Skin epidermis (tissue), 12 donors: ENCODE data around the gene RANBP17.
"Not testable (repeated sequence)": the region's sequence is repeated elsewhere in the genome, so short reads cannot be mapped to it uniquely, and the experiment has no call there.

Source experiments
- H3K27ac ChIP-seq, 21 experiments: fragments of 200-600 bp; sonication (generic) in 11 of 21; one replicate each; pipeline ENCODE4 v1.5.0; 2020; ENCODE audit warnings: mild to moderate bottlenecking in 3 of 21, inconsistent platforms in 2 of 21, moderate library complexity in 2 of 21
- H3K4me3 ChIP-seq, 7 experiments: fragments of 200-600 bp; sonication (generic) in 2 of 7; one replicate each; pipeline ENCODE4 v1.5.0; 2020; ENCODE audit warnings: inconsistent platforms in 2 of 7, mild to moderate bottlenecking in 2 of 7, moderate library complexity in 1 of 7

RANBP17 gene

DNA sequence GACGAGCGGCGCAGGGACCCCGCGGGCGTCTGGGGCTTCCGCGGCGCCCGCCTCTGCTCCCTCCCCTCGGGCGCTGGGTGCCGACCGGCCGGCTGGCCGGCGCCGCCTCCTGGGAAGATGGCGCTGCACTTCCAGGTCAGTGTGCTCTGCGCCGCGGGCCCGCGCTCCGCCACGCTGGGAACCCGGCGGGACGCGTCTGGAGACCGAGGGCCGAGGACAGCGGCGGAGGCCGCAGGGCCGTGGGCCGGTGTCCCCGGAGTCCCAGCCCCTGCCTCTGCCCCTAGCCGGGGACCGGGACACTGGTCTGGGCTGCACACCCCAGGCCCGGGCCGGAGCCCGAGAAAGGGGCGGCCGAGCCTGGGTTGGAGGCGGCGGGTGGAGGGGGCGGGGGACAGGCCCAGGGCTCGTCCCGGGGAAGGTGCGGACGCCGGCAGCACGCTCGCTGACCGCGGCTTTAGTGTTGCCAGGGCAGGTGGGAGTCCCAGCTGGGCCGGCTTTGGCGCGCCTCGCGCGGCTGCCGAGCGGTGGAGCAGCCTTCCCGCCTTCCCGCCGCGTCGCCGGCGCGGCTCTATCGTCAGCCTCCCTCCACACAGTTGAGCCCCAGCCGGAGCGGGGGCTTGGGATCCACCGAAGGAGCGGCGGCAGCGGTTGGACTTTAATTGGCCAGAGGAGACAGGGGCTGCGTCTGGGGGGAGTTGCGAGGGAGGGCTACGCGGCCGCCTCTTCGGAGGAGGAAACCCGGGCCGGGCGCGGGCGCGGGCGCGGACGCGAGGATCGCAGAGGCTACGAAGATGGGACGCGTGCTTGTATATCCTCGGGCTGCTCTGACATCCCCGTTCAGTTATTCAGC is at the start of gene RANBP17:
Gene RANBP17 (plus strand): TSS at position 102 of the 850 bp plus-strand sequence.
- peak within 1 kb of the TSS in 6 of 21 experiments; percentile 12 to 66 (median 48) for H3K27ac ChIP-seq

DNA sequence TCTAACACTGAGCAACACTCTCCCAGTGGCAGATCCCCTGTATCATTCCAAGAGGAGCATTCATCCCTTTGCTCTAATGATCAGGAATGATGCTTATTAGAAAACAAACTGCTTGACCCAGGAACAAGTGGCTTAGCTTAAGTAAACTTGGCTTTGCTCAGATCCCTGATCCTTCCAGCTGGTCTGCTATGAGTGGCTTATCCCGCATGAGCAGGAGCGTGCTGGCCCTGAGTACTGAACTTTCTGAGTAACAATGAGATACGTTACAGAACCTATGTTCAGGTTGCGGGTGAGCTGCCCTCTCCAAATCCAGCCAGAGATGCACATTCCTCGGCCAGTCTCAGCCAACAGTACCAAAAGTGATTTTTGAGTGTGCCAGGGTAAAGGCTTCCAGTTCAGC is 48.6 kb upstream of the RANBP17 start:
- Histone ChIP-seq H3K4me3 (no peak overlapping the region), H3K27ac (no peak overlapping the region)

More for the DNA sequence above, at the start of gene RANBP17:
- peak within 1 kb of the TSS; percentile 33 to 48 (median 41) for H3K4me3 ChIP-seq

DNA sequence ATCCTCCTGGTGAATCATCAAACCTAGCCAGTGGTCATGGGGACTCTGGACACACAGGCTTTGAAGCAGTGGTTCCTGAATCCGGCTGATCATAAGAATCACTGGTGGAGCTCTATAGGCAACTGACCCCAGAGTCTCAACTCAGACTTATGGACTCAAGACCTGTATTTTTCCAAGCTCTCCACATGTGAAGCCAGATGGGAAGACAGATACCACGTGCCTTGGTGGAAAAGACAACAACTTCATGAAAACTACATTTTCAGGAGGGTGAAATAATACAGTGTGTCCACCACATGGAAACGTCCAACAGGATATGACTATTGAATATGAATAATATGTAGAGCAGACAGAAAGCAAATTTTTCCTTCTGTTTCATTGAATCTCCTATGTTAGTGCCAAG is 44.6 kb upstream of the RANBP17 start:
- Histone ChIP-seq H3K4me3 (no peak overlapping the region), H3K27ac (no peak overlapping the region)

DNA sequence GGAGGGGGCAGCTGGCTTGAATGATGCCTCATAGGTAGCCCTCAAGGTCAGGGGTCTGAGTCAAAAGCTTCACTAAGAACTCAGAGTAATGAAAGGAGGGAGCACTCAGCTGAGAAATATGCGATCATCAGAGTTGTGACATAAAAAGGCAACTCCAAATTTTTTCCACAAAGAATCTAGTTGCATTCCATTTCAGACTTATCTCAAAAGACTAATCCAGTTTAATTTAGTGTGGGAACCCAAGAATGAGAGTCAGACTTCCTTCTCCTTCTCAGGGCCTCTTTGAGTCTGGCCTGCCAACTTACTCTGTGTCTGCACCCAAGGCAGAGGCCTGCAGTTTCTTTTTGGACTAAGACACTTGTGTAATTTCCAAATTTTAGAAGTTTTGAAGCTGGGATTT is 43.6 kb upstream of the RANBP17 start:
- H3K27ac ChIP-seq: no peak overlapping the region
- no peak overlapping the region for H3K4me3 ChIP-seq

DNA sequence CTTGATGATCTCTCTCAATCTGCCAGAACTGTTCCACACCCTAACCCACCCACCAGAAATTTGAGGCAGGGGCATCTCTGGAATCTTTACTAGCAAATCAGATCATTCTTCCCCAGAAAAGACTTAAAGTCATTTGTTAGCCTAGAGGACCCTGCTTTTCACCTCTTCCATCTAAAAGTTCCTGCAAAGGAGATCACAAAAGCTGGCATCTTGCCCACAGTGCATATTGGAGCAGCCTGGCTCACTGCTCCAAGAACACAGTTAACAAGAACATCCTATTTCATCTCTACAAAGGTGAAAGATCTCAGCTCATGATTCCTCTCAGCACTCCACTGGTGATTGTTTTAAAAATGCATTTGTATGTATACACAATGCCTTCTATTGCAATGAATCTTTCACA is 42.0 kb upstream of the RANBP17 start:
- no peak overlapping the region for H3K4me3 ChIP-seq
- no peak overlapping the region for H3K27ac ChIP-seq

DNA sequence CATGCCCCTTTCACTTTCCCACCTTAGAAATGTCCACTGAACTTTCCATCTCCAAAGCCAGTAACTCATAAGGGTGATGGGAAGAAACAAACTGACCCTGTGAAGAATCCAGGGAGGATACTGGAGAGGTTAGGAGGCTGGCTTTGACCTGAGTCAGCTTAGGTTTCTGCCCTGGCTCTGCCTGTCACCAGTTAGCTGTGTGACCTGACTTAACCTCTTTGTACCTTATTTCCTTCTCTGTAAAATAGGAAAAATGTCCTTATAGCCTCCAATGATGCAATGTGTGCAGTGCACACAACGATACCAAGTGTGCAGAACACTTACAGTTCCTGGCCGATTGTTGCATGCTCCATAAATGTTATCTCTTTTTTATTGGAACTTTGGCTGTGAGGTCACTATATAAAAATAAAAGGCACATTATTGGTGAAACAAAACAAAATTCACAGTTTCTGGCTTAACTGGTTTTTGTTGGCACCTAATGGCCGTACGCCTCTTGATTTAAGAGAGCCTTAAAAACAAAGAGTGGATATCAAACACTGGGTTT is 40.5 kb upstream of the RANBP17 start:
- H3K4me3 ChIP-seq: no peak overlapping the region
- H3K27ac ChIP-seq: no peak overlapping the region

DNA sequence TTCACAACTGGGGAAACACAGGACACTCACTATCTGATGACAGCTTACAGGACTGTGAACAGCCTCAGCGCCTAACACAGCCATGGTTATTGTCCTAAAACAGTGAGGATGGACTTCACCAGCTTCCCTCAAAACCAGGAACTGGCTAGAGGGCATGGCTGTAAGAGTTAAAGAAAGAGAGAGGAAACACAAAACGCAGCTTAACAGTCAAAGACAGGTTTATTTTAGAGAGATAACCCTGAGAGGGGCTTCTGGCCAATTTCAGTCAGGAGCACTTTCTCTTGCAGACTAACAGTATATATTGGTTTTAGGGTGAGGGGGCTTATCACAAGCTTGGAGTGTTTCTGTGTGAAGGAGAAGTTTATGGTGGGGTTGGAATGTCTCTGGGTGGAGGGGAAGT is 35.7 kb upstream of the RANBP17 start:
- Histone ChIP-seq H3K4me3 (no peak overlapping the region), H3K27ac (no peak overlapping the region)

DNA sequence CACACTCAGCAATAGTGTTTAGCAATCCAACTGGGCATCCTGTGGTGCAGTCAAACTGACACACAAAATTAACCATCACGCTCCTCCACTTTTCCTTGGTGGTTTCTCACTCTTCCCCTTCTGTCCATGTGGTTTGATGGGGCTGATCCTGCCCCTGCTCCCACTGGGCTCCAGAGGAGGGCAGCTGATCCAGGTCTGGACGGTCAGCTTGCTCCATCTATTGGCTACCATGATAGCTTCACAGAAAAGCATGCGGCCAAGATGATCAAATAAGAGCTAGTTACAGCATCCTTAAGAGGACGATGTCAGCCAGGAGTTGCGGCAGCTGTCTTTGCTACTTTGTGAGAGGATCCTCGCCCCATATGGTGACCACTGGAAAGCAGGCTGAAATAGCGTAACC is 29.6 kb upstream of the RANBP17 start:
- Histone ChIP-seq H3K27ac (no peak overlapping the region), H3K4me3 (no peak overlapping the region)

DNA sequence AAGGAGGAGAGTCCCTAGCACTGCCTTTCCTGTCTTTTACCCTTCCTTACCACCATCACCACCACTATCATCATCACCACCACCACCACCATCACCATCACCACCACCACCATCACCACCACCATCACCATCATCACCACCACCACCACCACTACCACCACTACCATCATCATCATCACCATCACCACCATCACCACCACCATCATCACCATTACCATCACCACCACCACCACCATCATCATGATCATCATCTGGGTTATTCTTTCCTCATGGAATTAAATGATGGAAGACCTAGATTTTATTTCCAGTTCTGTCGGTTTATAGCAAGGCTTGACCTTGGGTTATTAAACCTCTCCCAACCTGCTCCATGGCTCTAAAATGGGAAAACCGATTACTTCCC is 27.8 kb upstream of the RANBP17 start:
- H3K27ac ChIP-seq: not testable (repeated sequence)

DNA sequence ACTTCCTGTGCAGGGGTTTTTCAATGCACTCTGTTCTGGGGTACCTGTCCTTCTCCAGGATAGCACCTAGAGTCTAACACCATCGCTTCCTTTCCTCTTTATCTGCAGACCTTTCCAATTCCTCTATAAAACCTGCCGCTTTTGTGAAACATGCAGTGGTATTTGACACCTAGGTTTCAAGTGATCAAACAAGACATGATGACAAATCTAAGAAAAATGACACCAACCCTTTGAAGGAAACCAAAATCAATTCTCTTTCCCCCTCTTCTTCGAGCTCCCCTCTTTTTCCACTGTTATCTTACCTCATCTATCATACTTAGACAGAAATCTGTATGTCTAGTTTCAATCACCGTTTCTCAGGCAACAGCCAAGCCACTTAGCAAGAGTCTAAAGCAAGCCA is 25.6 kb upstream of the RANBP17 start:
- Histone ChIP-seq H3K27ac (no peak overlapping the region), H3K4me3 (no peak overlapping the region)

More for the DNA sequence above, 27.8 kb upstream of the RANBP17 start:
- H3K4me3 ChIP-seq: not testable (repeated sequence)

DNA sequence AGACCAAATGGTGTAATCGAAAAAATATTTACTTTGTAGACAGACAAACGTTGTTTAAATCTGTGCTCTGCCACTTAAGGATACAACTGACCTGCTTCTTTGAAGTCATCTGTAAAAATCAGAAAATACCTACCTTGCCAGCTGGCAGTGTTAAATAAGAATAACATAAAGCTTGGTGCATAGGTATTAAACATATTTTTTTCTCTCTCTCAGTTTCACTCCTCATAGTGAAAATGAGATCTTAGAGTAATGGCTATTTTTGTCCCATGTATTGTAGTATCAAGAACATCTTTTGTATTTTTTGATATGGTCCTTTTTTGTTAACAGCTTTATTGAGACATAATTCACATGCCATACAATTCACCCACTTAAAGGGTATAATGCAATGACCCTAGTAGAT is 17.9 kb upstream of the RANBP17 start:
- H3K27ac ChIP-seq: no peak overlapping the region
- no peak overlapping the region for H3K4me3 ChIP-seq

DNA sequence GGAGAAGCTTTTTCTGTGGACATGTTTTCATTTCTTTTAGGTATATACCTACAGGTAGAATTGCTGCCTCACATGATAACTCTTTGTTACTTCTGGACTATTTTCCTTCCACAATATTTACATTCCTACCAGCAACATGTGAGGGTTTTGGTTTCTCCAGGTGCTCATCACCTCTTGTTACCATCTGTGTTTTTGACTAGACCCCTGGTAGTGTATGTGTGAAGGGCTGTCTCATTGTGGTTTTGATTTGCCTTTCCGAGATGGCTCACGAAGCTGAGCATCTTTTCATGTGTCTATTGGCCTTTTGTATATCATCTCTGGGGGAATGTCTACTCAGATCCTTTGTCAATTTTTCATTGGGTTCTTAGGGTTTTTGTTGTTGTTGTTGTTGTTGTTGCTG is 17.2 kb upstream of the RANBP17 start:
- Histone ChIP-seq H3K4me3 (no peak overlapping the region), H3K27ac (no peak overlapping the region)

DNA sequence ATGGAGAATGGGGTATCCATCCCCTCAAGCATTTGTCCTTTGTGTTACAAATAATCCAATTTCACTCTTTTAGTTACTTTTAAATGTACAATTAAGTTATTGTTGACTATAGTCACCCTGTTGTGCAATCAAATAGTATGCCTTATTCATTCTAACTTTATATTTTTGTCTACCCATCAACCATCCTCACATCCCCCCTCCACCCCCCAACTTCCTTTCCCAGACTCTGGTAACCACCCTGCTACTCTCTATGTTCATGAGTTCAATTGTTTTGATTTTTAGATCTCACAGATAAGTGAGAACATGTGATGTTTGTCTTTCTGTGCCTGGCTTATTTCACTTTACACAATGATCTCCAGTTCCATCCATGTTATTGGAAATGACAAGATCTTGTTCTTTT is 15.4 kb upstream of the RANBP17 start:
- no peak overlapping the region for H3K4me3 ChIP-seq
- no peak overlapping the region for H3K27ac ChIP-seq

DNA sequence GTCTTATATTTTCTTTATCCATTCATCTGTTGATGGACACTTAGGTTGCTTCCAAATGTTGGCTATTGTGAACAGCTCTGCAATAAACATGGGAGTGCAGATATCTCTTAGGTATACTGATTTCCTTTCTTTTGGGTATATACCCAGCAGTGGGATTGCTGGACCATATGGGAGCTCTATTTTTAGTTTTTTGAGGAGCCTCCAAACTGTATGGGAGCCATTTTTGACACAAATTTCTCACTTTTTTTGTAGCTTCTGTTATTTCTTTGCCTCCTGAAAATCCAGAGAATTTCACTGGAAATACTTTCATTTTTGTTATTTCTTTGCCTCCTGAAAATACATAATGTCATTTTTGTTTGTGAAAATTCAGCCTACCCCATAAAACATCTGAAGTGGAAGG is 15.0 kb upstream of the RANBP17 start:
- no peak overlapping the region for H3K4me3 ChIP-seq
- no peak overlapping the region for H3K27ac ChIP-seq

DNA sequence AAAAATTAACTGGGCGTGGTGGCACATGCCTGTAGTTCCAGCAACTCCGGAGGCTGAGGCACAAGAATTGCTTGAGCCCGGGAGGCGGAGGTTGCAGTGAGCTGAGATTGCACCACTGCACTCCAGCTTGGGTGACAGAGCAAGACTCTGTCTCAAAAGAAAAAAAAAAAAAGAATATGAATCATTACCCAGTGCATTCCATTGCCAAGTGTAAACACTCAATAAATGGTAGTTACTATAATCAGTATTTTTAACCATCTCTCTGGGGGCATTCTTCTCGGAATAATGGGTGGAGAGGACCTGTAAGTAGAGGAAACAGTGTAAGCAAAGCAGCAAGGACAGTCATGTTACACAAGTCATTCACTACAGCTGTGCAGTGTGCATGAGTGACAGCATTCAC is 13.8 kb upstream of the RANBP17 start:
- no peak overlapping the region for H3K4me3 ChIP-seq
- H3K27ac ChIP-seq: no peak overlapping the region

DNA sequence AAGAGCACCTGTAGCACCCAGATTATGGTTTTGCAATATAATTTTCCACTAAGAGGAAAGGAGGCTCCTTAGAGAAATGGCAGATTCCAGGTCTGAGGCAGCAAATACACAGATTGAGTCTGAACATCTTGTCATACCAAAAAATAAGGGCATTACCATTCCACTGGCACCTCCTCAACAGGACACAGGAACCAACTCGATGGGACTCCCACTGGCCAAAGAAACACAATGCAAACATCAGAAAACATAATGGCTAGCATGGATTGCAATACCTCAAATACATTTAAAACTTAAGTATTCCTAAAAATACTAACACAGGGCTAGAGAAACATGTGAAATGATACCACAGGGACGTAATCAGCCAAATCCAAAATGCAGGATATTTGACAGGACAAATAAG is 12.4 kb upstream of the RANBP17 start:
- Histone ChIP-seq H3K4me3 (no peak overlapping the region), H3K27ac (no peak overlapping the region)

DNA sequence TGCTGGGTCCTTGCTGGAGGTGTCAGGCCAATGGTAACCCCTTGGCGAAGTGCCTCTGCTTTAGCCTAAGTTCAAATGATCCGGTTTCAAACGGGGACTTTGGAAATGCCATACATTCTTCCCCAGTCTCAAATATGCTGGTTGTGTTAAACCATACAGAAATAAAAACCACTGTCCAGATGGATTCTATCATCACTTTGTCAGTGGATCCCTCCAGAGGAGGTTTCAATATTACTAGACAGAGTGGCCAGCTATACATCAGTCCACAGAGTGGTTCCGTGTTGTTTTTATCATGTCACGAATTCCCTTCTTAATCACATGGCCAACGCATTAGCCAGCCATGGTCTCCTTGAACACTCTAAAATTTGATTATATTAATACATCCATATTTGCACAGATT is 7.3 kb upstream of the RANBP17 start:
- Histone ChIP-seq H3K4me3 (no peak overlapping the region), H3K27ac (no peak overlapping the region)

DNA sequence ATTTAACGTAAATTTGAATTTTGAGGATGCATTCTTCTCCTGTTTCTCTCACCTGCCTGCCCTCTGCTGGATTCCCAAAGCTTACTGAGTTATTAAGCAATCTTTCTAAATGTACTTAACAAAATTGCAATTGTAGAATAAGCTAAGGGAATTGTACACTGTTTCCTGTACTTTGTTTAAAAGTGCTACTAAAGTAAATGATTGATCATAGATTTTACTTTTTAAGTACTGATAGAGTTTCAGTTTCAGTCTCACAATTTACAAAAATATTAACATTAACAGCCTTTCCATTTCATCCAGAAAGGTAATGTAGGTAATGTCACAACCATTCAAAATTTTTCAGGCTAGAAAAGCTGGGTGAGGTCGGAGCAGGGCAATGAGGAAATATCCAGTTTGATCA is 4.8 kb upstream of the RANBP17 start:
- Histone ChIP-seq H3K27ac (no peak overlapping the region), H3K4me3 (no peak overlapping the region)

DNA sequence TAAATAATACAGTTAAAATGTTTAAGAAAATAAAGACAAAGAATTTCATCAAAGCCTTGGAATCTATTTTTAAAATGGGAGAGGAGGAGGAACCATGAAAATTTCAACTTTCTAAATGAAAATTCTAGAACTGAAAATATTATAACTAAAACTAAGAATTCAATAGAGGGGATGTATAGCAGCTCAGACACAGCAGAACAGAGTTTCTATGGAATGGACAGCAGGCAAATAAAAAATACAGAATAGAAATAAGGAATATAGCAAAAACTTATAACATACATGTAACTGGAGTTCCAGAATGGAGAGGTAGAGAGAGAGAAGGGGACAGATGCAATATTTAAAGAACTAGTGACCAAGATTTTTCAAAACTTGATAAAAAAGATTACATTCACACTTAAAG is 1.4 kb upstream of the RANBP17 start:
- H3K27ac ChIP-seq: no peak overlapping the region
- H3K4me3 ChIP-seq: no peak overlapping the region

DNA sequence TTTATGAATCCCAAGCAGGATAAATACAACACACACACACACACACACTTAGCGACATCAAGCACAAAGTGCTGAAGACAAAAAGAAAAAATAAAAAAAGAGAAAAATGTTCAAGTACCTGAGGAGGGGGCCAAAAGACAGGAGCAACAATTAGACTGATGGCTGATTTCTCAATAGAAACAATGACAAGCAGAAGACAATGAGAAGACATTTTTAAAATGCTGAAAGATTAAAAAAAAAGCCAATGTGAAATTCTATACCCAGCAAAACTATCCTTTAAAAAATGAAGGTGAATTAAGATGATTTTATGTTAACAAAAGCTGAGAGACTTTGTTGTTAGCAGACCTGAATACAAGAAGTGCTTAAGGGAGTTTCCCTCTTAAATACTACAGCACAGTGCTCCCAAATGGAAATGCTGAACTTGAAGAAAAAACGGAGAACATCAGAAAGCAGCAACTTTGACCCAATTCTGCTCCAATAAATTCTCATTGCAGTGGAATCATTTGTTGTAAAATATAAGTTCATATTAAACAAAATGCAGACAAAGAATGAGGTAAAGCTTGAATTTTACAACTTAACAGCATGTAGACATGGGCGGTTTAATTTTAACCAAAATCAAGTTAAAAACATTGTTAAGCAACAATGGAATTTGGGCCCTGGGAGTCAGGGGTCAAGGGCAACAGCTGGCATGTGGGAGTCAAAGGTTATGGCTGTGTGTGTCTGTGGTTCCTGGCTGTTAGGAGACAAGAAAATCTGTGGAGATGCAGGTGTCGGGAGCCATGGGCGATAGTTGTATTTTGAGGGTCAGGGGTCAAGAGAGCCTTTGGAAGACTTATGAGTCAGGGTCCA is 776 bp upstream of the RANBP17 start:
- Histone ChIP-seq H3K4me3 (no peak overlapping the region), H3K27ac (no peak overlapping the region)

DNA sequence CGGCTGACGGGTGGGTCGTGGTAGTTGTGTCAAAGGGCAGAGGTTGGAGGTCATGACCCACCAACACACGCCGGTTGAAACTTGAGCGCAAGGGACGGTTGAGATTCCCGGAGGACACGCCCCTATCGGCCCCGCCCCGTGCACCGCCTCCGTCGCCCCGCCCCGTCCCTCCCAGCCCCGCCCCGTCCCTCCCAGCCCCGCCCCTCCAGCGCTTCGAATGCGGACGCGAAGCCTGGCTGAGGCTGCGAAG is 226 bp upstream of the RANBP17 start:
- peak overlapping the region in 6 of 7 experiments; percentile 37 to 48 (median 42) for H3K4me3 ChIP-seq
- H3K27ac ChIP-seq: no peak overlapping the region
